Endothelial cell of umbilical vein (primary cell): ENCODE data around the gene ASNS. TPM values are rescaled to one million over a fixed set of nuclear protein-coding genes. Genes with fewer than 3 reads are reported as not detected.
A peak's percentile ranks its signal among the peaks of the same experiment; 100 is the strongest.
"Not testable (repeated sequence)": the region's sequence is repeated elsewhere in the genome, so short reads cannot be mapped to it uniquely, and the experiment has no call there.

Source experiments
- Bru-seq: library from RNA; stranded (reverse); fragments of 400-500 nt; gene quantifications from one replicate; lab custom pipeline; 2021; lab: Mats Ljungman, UMichigan
- BruChase-seq, 2 experiments: library from RNA; stranded (reverse); fragments of 400-500 nt; gene quantifications; one replicate each; lab custom pipeline; 2021; lab: Mats Ljungman, UMichigan
- BruUV-seq: library from RNA; stranded (reverse); fragments of 400-500 nt; replicated peaks from 2 replicates; lab custom pipeline; 2021; lab: Mats Ljungman, UMichigan
- CTCF ChIA-PET: fragments of 300-600, 350-600 bp; sonication (Branson Sonifier 250); formaldehyde crosslinking; loops from one replicate; lab custom pipeline; 2021; ENCODE audit warnings: antibody characterized with exemption, inconsistent platforms; lab: Charles Lee
- POLR2A ChIA-PET: fragments of 300-600, 350-600 bp; sonication (Branson Sonifier 250); formaldehyde crosslinking; loops from one replicate; lab custom pipeline; 2021; ENCODE audit warnings: antibody characterized with exemption, inconsistent platforms; lab: Charles Lee
- DNase-seq: peaks from one replicate; pipeline ENCODE4 v3.0.0-alpha.2; 2011; ENCODE audit warnings: low read depth, low spot score
- FAIRE-seq: peaks from 2 replicates; lab custom pipeline; 2011; peaks lifted over from hg19 to GRCh38; lab: Jason Lieb, UNC
- H2AFZ ChIP-seq: 2 replicates; pipeline ENCODE4 v1.6.0; 2012; ENCODE audit warnings: low read depth, low read length, control low read depth, inconsistent platforms
- H3K27ac ChIP-seq: 2 replicates; pipeline ENCODE4 v1.5.1; 2011; ENCODE audit warnings: low read depth, mild to moderate bottlenecking, control low read depth, low read length, moderate library complexity; ENCODE audit not compliant: insufficient read depth
- H3K27me3 ChIP-seq, 2 experiments: 2 replicates each; pipeline versions ENCODE4 v1.6.0 to v1.6.1; 2011; ENCODE audit warnings: low read length in 2 of 2, mixed read lengths in 1 of 2; ENCODE audit not compliant: control insufficient read depth in 2 of 2, insufficient read depth in 2 of 2
- H3K36me3 ChIP-seq, 2 experiments: 2 replicates in 1 of 2; 3 replicates in 1 of 2; pipeline ENCODE4 v1.5.1; 2011; ENCODE audit warnings: low read length in 2 of 2, mild to moderate bottlenecking in 1 of 2, moderate library complexity in 1 of 2; ENCODE audit not compliant: control insufficient read depth in 2 of 2, insufficient read depth in 2 of 2; ENCODE audit errors: extremely low read depth in 1 of 2
- H3K4me1 ChIP-seq: 3 replicates; pipeline ENCODE4 v1.5.1; 2011; ENCODE audit warnings: mild to moderate bottlenecking, low read length; ENCODE audit not compliant: control insufficient read depth, insufficient read depth; ENCODE audit errors: extremely low read depth
- H3K4me2 ChIP-seq: 2 replicates; pipeline ENCODE4 v1.6.1; 2011; ENCODE audit warnings: low read length, control low read depth, mixed read lengths; ENCODE audit not compliant: insufficient read depth
- H3K4me3 ChIP-seq, 3 experiments: fragments of 200-600 bp in 1 of 3; sonication (generic), shearing (Covaris generic) in 1 of 3; replicated peaks in 1 of 3; 2 replicates each; pipeline ENCODE4 v1.5.1; 2011 to 2016; ENCODE audit warnings: control low read depth in 3 of 3, low read length in 3 of 3, mild to moderate bottlenecking in 2 of 3, inconsistent platforms in 1 of 3, low read depth in 1 of 3, moderate library complexity in 1 of 3; ENCODE audit not compliant: insufficient read depth in 1 of 3
- H3K79me2 ChIP-seq: 2 replicates; pipeline ENCODE4 v1.6.0; 2012; ENCODE audit warnings: low read length, inconsistent platforms; ENCODE audit not compliant: control insufficient read depth, insufficient read depth
- H3K9ac ChIP-seq: replicated peaks from 2 replicates; pipeline ENCODE3; 2011; ENCODE audit warnings: low read length, control low read depth; ENCODE audit not compliant: insufficient read depth; ENCODE audit errors: extremely low read depth
- H3K9me1 ChIP-seq: replicated peaks from 3 replicates; pipeline ENCODE4 v1.6.0; 2011; ENCODE audit warnings: mild to moderate bottlenecking, low read length; ENCODE audit not compliant: control insufficient read depth, insufficient read depth; ENCODE audit errors: extremely low read depth
- H3K9me3 ChIP-seq: replicated peaks from 2 replicates; pipeline ENCODE4 v1.5.1; 2012; ENCODE audit warnings: low read length, inconsistent platforms; ENCODE audit not compliant: control insufficient read depth, insufficient read depth
- H4K20me1 ChIP-seq: replicated peaks from 2 replicates; pipeline ENCODE3; 2011; ENCODE audit warnings: mild to moderate bottlenecking, low read length; ENCODE audit not compliant: control insufficient read depth, insufficient read depth; ENCODE audit errors: extremely low read depth
- GATA2 ChIP-seq: IDR thresholded peaks from 2 replicates; pipeline ENCODE4 v1.7.0; 2011; ENCODE audit warnings: low read depth, mild to moderate bottlenecking, moderate library complexity, mixed read lengths, low read length; ENCODE audit not compliant: insufficient read length, insufficient read depth
- POLR2A ChIP-seq: IDR thresholded peaks from 2 replicates; pipeline ENCODE4 v1.6.1; 2012; ENCODE audit warnings: low read depth, mild to moderate bottlenecking, control low read depth, low read length
- POLR2AphosphoS5 ChIP-seq: IDR thresholded peaks from 2 replicates; pipeline ENCODE4 v1.6.1; 2012; ENCODE audit warnings: low read depth, mild to moderate bottlenecking, control low read depth, low read length, moderate library complexity; ENCODE audit not compliant: insufficient read depth
- dilution Hi-C: fragments of 300-500 bp; cut with MboI; formaldehyde crosslinking; loops from one replicate; pipeline ENCODE4 v1.15.0; 2019; ENCODE audit warnings: low sequenced_read_pairs; ENCODE audit not compliant: extremely low pct_ligation_motif_present
- intact Hi-C: fragments of 100-400 bp; cut with micrococcal nuclease; formaldehyde crosslinking; loops from one replicate; pipeline ENCODE4 v1.10.0; 2022
- long read RNA-seq: library from polyadenylated mRNA; stranded (forward); transcript quantifications from one replicate; pipeline ENCODE4 v2.0.0, GENCODE V29; 2021
- polyA minus RNA-seq, 3 experiments: library from RNA; depleted of rRNA, polyadenylated mRNA; stranded (reverse); fragments of >200 nt; gene quantifications; 1 replicate in 1 of 3; 2 replicates in 2 of 3; pipeline ENCODE4 v1.2.3, GENCODE V29; 2011
- polyA plus RNA-seq, 4 experiments: library from polyadenylated mRNA; depleted of rRNA in 3 of 4; stranded (reverse) in 3 of 4; unstranded in 1 of 4; fragments of >200 nt; gene quantifications; 2 replicates each; pipeline versions ENCODE4 v1.2.1 to v1.2.3, GENCODE V29; 2011 to 2012; ENCODE audit warnings: missing spikeins in 1 of 4
- total RNA-seq: library from RNA; stranded (reverse); gene quantifications from 2 replicates; pipeline ENCODE4 v1.2.3, GENCODE V29; 2021
- TF ChIP-seq, protein P1 (sequence below): IDR thresholded peaks from 2 replicates; pipeline ENCODE4 v1.6.1; 2011; ENCODE audit not compliant: insufficient read depth, insufficient read length

Gene ASNS, protein sequence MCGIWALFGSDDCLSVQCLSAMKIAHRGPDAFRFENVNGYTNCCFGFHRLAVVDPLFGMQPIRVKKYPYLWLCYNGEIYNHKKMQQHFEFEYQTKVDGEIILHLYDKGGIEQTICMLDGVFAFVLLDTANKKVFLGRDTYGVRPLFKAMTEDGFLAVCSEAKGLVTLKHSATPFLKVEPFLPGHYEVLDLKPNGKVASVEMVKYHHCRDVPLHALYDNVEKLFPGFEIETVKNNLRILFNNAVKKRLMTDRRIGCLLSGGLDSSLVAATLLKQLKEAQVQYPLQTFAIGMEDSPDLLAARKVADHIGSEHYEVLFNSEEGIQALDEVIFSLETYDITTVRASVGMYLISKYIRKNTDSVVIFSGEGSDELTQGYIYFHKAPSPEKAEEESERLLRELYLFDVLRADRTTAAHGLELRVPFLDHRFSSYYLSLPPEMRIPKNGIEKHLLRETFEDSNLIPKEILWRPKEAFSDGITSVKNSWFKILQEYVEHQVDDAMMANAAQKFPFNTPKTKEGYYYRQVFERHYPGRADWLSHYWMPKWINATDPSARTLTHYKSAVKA
- 13.1 and 15.0 TPM in 2 replicates for total RNA-seq
- 3.9 and 5.1 TPM in 2 replicates for polyA plus RNA-seq
- 4.0 and 5.4 TPM in 2 replicates for polyA plus RNA-seq (2011; cell fraction: cytosol; rRNA removed)
- 14.0 and 18.8 TPM in 2 replicates for polyA plus RNA-seq (2011; cell fraction: nucleus; rRNA removed)
- 10.7 and 14.4 TPM in 2 replicates for polyA plus RNA-seq (2012)
- 11.0 and 18.9 TPM in 2 replicates for polyA minus RNA-seq
- 43.4 TPM for polyA minus RNA-seq (2011; cell fraction: cytosol; rRNA and poly(A)+ RNA removed)
- 17.0 and 18.9 TPM in 2 replicates for polyA minus RNA-seq (2011; cell fraction: nucleus; rRNA and poly(A)+ RNA removed)
- Bru-seq, nascent RNA, result percentile 45 among the genes with signal in this experiment
- BruChase-seq, experiment 1, labeled RNA remaining after a 6-hour chase, result percentile 55 among the genes with signal in this experiment
- BruChase-seq, experiment 2, labeled RNA remaining after a 2-hour chase, result percentile 50 among the genes with signal in this experiment
- long read RNA-seq, transcript ASNS-202 (13 exons, 1,994 nt), result major isoform, 26 of 61 reads
- long read RNA-seq, partial matches to known transcripts, result 33 of 61 reads
- long read RNA-seq, other reads (novel, unspliced or antisense), result 0 of 61 reads

DNA sequence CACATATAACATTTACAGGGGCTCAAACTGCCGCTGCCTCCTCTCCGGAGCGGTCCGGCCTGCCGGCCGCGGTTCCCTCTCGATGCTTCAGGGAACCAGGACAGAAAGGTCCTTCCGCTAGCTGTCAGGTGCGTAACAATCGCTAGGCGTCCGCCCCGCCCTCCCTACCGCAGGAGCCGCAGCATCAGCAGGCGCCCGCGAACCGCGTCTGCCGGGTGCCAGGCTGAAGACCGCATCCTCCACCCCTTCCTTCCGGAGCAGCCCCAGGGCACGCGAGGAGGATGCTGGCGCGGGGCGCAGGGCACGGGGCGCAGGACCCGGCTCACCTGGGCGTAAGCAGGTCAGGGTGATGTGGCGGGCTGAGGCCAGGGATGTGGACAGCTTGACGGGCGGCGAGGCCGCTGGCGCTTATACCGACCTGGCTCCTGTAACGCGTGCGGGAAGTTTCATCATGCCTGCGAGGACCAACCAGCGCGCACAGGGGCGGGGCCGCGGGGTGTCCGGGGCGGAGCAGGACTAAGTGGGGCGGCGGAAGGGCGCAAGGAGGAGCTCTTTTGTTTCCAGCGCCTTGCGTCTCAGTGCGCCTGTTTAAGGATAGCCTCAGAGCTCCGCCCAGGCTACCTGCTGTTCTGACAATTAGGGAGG, at the start of gene ASNS:
TSS of gene ASNS (minus strand) at position 384 of the 645 bp plus-strand sequence. CDS start 3,252 bp downstream, outside the sequence.
- TSS peak; percentile 48 for BruUV-seq
- H3K4me2 ChIP-seq, result peak within 1 kb of the TSS; percentile 70
- peaks cover 3% of the 10 kb centered on the region for H3K4me1 ChIP-seq
- POLR2A ChIA-PET, result interaction anchor here (0.5 kb wide), 1 partner anchor 99 kb away, joined by 6 read pairs; no protein-coding TSS in a partner anchor
- intact Hi-C loops (loop anchor here (5.0 kb wide), 1 partner anchor 45 kb away; no protein-coding TSS in a partner anchor), dilution Hi-C loops (no loop called here)
- FAIRE-seq (peak; percentile 73), DNase-seq (peak; percentile 88)
- H3K27ac ChIP-seq, result peak within 1 kb of the TSS; percentile 45
- H3K9ac ChIP-seq, result peak within 1 kb of the TSS; percentile 49
- peak within 1 kb of the TSS; percentile 38 to 55 (median 53) for H3K4me3 ChIP-seq
- TF ChIP-seq GATA2 (no peak), POLR2AphosphoS5 (peak; percentile 49), POLR2A (peak; percentile 47)
- TF ChIP-seq, protein P1, sequence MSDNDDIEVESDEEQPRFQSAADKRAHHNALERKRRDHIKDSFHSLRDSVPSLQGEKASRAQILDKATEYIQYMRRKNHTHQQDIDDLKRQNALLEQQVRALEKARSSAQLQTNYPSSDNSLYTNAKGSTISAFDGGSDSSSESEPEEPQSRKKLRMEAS, result peak; percentile 25
- H4K20me1 ChIP-seq, result no peaks in the 10 kb centered on the region
- no peaks in the 10 kb centered on the region for H3K79me2 ChIP-seq
- CTCF ChIA-PET, result interaction anchor here (0.6 to 1.2 kb wide), 6 partner anchors 10 to 768 kb away, joined by 3 to 4 read pairs (median 3); no protein-coding TSS in a partner anchor
- no peaks in the 10 kb centered on the region for H3K9me1 ChIP-seq
- no peaks in the 10 kb centered on the region for H3K36me3 ChIP-seq
- peak within 1 kb of the TSS; percentile 95 for H2AFZ ChIP-seq
- H3K9me3 ChIP-seq, result no peaks in the 10 kb centered on the region
- peaks cover 0 to 2% of the 10 kb centered on the region in 2 experiments for H3K27me3 ChIP-seq

DNA sequence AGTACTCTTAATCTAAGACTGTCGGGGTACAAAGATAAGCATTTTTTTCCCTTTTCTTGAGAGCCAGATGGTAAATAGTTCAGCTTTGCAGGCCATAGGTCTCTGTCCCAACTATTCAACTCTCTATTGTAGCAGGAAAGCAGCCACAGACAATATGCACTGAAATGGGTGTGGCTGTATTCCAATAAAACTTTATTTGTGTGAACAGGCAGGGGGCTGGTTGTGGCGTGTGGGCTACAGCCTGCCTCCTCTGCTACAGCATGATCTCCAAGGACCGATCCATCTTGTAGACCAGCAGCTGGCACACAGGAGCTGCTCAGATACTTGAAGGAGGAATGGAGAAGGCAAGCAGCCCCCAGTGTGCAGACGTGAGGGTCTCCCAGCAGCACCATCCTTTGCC, 49.0 kb upstream of the ASNS start:
- H3K4me3 ChIP-seq, H2AFZ ChIP-seq, dilution Hi-C loops, CTCF ChIA-PET, H3K9me1 ChIP-seq, H3K9me3 ChIP-seq, POLR2A ChIA-PET, H3K36me3 ChIP-seq, intact Hi-C loops, H3K27me3 ChIP-seq, H3K4me1 ChIP-seq, H3K9ac ChIP-seq, H3K79me2 ChIP-seq, H4K20me1 ChIP-seq, H3K27ac ChIP-seq, DNase-seq, H3K4me2 ChIP-seq, BruUV-seq, FAIRE-seq: not testable (repeated sequence)

DNA sequence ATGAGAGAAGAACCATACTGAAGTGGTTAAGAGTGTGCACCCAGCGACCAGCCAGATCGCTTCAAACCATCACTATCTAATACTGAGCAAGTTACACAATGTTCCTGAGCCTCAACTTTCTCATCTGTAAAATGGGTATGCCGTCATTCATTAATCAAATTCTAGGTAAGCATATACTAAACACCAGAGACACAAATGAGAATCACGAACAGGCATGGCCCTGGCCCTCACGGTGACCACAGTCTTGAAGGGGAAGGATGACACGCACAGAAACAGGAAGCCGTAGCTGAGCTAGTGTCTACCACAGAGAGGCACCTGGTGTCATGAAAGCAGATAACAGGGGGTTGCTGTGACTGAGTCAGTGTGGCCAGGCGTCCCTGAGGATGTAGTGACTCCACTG, 43.1 kb upstream of the ASNS start:
- H3K79me2 ChIP-seq, POLR2A ChIA-PET, H3K36me3 ChIP-seq, H3K9me1 ChIP-seq, dilution Hi-C loops, H3K27me3 ChIP-seq, H3K9ac ChIP-seq, H3K4me2 ChIP-seq, FAIRE-seq, H3K27ac ChIP-seq, H3K4me3 ChIP-seq, BruUV-seq, H4K20me1 ChIP-seq, H3K4me1 ChIP-seq, H2AFZ ChIP-seq, DNase-seq, H3K9me3 ChIP-seq: not testable (repeated sequence)
- CTCF ChIA-PET, result interaction anchor here (1.2 kb wide), 1 partner anchor 69 kb away, joined by 3 read pairs; no protein-coding TSS in a partner anchor
- intact Hi-C loops, result loop anchor here (5.0 kb wide), 1 partner anchor 43 kb away; the partner anchor contains the start of gene ASNS
